PC-3 (cell line): ENCODE measurements around the gene TKT.

ENCODE experiments used
- EZH2phosphoT487 ChIP-seq: fragments of 300-600 bp; sonication (generic); IDR thresholded peaks from 2 replicates; pipeline ENCODE4 v1.6.1; 2018; ENCODE audit warnings: mild to moderate bottlenecking, antibody characterized with exemption, low read length, borderline replicate concordance
- TF ChIP-seq, protein P1 (sequence below): fragments of 300-600 bp; sonication (generic); conservative IDR thresholded peaks from 2 replicates; pipeline ENCODE4 v1.5.1; 2017; ENCODE audit warnings: antibody characterized with exemption, low read depth, mild to moderate bottlenecking, low read length

DNA sequence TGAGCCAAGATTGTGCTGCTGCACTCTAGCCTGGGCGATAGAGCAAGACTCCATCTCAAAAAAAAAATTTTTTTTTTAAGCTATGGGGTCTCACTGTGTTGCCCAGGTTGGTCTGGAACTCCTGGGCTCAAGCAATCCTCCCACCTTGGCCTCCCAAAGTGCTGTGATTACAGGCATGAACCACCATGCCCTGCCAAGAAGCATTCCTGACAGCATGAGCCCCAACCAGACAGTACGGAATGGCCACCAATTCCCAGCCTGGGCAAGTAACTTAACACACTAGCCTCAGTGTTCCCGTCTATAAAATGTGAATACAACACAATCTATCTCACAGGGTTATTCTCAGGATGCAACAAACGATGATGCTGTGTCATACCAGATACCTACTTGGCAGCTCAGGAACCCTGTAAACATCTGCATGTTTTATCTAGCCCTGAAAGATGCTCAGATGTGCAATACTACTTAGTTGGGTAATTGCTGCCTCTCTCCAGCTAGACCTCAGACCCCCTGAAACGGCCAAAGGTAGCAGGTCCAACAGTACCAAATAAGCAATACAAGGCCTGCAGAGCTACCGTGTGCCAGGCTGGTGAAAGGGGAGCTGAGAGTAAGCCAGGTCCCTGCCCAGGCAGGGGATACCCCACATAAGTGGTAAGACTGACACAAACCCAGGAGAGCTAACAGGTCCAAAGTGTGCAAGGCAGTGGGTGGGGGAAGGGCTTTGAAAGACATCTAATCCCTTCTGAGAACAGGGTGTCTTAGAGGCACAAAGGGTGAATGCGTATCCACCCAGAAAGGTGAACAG, 1.9 kb downstream of the TKT start:
- TF ChIP-seq, protein P1, sequence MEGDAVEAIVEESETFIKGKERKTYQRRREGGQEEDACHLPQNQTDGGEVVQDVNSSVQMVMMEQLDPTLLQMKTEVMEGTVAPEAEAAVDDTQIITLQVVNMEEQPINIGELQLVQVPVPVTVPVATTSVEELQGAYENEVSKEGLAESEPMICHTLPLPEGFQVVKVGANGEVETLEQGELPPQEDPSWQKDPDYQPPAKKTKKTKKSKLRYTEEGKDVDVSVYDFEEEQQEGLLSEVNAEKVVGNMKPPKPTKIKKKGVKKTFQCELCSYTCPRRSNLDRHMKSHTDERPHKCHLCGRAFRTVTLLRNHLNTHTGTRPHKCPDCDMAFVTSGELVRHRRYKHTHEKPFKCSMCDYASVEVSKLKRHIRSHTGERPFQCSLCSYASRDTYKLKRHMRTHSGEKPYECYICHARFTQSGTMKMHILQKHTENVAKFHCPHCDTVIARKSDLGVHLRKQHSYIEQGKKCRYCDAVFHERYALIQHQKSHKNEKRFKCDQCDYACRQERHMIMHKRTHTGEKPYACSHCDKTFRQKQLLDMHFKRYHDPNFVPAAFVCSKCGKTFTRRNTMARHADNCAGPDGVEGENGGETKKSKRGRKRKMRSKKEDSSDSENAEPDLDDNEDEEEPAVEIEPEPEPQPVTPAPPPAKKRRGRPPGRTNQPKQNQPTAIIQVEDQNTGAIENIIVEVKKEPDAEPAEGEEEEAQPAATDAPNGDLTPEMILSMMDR, result no peak
- TF ChIP-seq EZH2phosphoT487, result no peak
